Measurements from ENCODE around the gene PPM1H.
"Not testable (repeated sequence)": the region's sequence is repeated elsewhere in the genome, so short reads cannot be mapped to it uniquely, and the experiment has no call there.

The PPM1H gene

GRCh38 chr12:62839869-62840660 is 94.9 kb downstream of the PPM1H start:
- DNase-seq (ENCODE audit: low read depth in 2 of 2, low spot score in 1 of 2) = no peak

- no peak for DNase-seq (ENCODE audit: low read depth in 2 of 2, low spot score in 1 of 2)
Measured at GRCh38 chr12:62834971-62835547, 99.9 kb downstream of the PPM1H start.

- DNase-seq (ENCODE audit: low read depth in 2 of 2, low spot score in 1 of 2) = no peak
Measured at GRCh38 chr12:62834406-62834805, 100.5 kb downstream of the PPM1H start.

- DNase-seq (ENCODE audit: low read depth in 2 of 2, low spot score in 1 of 2) = no peak
Measured at GRCh38 chr12:62833634-62834033, 101.3 kb downstream of the PPM1H start.

GRCh38 chr12:62832558-62832957 is 102.4 kb downstream of the PPM1H start:
- DNase-seq (ENCODE audit: low read depth in 2 of 2, low spot score in 1 of 2) = no peak

- DNase-seq (ENCODE audit: low read depth in 2 of 2, low spot score in 1 of 2) = no peak
Measured at GRCh38 chr12:62832027-62832426, 102.9 kb downstream of the PPM1H start.

GRCh38 chr12:62827855-62828254 is 107.1 kb downstream of the PPM1H start:
- no peak for DNase-seq (ENCODE audit: low read depth in 2 of 2, low spot score in 1 of 2)

- no peak for DNase-seq (ENCODE audit: low read depth in 2 of 2, low spot score in 1 of 2)
Measured at GRCh38 chr12:62827042-62827441, 107.9 kb downstream of the PPM1H start.

GRCh38 chr12:62817556-62818271 is 117.2 kb downstream of the PPM1H start:
- DNase-seq (ENCODE audit: low read depth in 2 of 2, low spot score in 1 of 2) = no peak

GRCh38 chr12:62814243-62814642 is 120.7 kb downstream of the PPM1H start:
- no peak for DNase-seq (ENCODE audit: low read depth in 2 of 2, low spot score in 1 of 2)

GRCh38 chr12:62813031-62813829 is 121.7 kb downstream of the PPM1H start:
- DNase-seq (ENCODE audit: low read depth in 2 of 2, low spot score in 1 of 2) = no peak

GRCh38 chr12:62811481-62811880 is 123.5 kb downstream of the PPM1H start:
- not testable (repeated sequence) for DNase-seq (ENCODE audit: low read depth in 2 of 2, low spot score in 1 of 2)

GRCh38 chr12:62808166-62808879 is 126.6 kb downstream of the PPM1H start:
- no peak for DNase-seq (ENCODE audit: low read depth in 2 of 2, low spot score in 1 of 2)

GRCh38 chr12:62806893-62807292 is 128.1 kb downstream of the PPM1H start:
- DNase-seq (ENCODE audit: low read depth in 2 of 2, low spot score in 1 of 2) = no peak

GRCh38 chr12:62806244-62806836 is 128.6 kb downstream of the PPM1H start:
- no peak for DNase-seq (ENCODE audit: low read depth in 2 of 2, low spot score in 1 of 2)

- DNase-seq (ENCODE audit: low read depth in 2 of 2, low spot score in 1 of 2) = no peak
Measured at GRCh38 chr12:62805517-62805916, 129.4 kb downstream of the PPM1H start.

GRCh38 chr12:62803756-62804155 is 131.2 kb downstream of the PPM1H start:
- DNase-seq (ENCODE audit: low read depth in 2 of 2, low spot score in 1 of 2) = no peak

GRCh38 chr12:62802984-62803383 is 132.0 kb downstream of the PPM1H start:
- DNase-seq (ENCODE audit: low read depth in 2 of 2, low spot score in 1 of 2) = no peak

- DNase-seq (ENCODE audit: low read depth in 2 of 2, low spot score in 1 of 2) = no peak
Measured at GRCh38 chr12:62802321-62802720, 132.6 kb downstream of the PPM1H start.

- no peak for DNase-seq (ENCODE audit: low read depth in 2 of 2, low spot score in 1 of 2)
Measured at GRCh38 chr12:62801796-62802195, 133.2 kb downstream of the PPM1H start.
